NCI-H2107 treated with DMSO at 0.1 percent for 48 hours (cell line): ENCODE measurements around the gene RPP30.
A peak's percentile ranks its signal among the peaks of the same experiment; 100 is the strongest.

ENCODE experiments used
- DNase-seq: peaks from one replicate; lab custom pipeline; 2025; ENCODE audit not compliant: unreplicated experiment; lab: John Stamatoyannopoulos, UW

Gene RPP30

DNA sequence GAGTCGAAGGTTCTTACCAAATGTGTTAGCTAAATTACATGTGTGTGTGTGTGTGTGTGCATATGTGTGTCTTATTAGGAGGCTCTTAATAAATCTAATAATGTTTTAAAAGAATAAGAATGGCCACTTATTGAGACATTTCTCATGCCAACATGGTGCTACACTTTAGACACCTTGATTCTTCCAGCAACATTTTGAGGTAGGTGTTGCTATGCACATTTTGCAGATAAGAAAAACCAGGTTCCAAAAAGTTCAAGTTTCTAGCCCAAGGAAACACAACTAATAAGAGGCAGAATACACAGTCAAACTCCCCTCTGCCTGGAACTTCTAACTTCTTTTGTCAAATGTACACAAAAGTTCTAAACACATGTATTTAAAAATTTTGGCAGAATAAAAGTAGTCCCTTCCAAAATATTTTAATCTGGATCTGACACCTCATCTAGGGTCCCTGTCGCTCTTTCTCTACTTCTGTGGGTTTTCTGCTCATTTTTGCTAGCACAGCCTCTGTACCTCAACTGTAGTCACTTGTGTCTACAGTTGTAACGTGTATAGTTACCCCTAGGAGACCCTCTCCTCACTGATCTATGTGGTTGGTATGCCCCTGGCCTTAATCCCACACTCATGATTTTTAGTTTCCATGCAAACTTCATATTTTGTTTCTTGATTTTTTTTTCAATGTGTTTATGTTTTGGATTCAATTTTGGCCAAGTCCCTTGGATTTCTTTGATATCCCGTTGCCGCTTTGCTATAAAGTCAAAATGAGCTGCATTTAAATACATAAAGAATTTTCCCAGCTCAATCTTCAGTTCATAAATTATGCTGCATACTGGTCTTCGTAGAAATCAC lies 44.8 kb downstream of the RPP30 start:
- no peak for DNase-seq

DNA sequence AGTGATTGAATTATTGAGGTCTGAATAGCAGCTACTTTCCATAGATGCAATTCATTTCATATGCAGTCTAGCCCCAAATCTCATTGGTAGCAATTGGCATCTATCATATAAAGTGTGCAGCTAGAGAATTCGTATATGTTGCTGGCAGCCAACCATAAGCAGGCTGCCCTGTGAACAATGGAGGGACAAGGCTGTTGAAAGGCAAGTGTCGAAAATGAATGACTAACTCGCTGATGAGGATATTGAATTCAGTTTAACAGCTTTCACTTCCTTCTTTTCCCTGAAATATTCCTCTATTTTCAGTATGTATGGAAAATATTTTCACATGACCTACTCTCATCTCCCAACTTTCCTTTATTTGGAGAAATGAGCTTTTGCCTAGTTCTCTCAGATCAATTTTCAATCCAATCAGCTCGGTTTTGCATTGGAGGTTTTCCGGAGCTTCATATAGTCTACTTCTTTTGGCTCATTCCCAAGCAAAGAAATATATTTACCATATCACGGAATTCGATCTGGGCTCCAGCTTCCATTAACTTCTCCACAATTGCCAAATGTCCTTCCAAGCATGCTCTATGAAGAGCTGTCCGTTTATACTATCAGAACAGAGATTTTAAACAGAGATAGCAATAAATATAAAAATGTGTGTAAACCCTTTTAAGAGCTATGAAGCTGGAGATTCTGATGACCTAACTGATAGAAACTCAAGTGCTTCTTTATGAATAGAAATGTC lies 45.6 kb downstream of the RPP30 start:
- DNase-seq = no peak

DNA sequence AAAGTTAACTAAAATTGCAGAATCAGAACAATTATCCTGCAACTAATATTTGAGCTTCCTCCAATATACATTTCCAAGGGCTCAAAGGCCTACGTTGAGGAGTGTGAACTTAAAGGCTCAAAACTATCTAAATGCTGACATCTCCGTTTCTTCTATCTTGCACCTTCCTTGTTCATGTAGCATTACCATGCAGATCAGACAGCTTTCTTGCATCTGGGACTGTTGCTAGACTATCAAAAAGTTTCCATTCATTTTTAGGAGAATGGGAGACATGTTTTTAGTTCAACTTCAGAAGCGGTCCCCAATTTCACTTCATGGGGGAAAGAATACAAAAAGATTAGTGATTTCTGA lies 46.2 kb downstream of the RPP30 start:
- no peak for DNase-seq

DNA sequence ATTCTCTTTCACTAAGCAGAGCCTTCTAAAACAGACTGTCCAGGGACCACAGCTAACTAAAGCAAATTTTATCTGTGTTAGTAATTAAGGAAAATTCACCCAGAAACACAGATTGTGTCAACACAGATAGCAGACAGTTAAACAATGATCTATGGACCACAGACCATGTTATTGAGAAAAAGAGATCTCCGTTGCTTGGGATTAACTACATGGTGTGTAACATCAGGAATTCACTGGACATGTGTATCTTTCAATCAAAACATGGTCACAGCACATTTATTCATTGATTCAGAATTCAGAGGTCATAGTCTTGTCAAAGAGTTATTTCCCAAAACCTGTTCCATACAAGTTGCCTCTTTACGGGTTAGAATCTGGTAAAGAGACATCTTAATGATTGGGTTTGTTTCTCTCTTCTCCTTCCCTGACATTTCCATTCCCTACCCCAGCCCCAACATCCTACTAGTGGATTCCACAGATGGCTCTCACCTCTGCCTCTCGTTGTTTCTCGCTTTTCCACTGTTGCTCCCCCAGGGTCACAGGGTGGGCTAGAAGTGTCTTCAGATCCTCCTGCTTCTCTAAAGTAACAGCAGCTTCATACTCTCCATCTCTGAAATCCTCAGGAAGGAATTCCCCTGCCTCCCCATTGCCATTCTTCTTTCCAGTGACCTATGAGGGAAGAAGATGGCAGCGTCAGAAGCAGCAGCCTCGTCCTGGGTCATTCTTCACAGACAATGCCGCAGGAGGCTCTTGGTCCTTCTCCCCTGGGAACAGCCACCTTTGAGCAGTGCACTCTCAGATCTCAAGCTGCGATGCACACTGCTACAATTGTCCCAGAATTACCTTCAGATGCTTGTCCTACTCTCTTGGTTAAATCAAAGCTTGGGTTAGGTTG lies 48.2 kb downstream of the RPP30 start:
- no peak for DNase-seq

DNA sequence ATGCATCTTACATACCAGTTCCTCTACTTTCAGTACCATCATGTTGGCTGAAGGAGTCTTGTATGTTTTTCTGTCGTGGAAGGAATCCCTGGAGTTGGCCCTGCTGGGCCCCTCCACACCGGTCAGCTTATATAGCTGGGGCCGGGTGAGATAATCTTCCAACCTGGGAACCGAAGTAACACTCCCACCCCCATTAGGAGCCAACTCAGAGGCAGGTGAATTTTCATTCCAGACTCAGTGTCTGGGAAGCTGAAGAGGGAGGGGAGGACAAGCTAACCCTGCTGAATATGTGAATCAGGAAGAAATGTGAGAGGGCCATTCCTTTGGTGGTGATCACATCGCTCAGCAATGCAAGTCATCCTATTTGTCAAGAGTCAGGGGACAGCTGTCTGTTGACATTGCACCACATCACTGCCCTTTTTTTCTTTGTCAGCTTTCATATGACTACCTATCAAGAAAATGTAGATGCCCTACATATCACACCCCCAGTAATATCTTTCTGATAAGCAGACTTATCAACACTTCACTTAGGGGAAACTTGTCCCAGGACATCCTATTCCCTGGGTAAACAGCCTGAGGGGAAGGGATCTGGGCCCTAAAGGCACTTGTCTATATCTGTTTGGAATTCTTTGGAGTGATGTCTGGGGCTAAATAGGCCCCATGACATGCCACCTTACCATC lies 49.4 kb downstream of the RPP30 start, which contains the start of gene ANKRD1:
Gene ANKRD1, minus strand, starts transcription at position 102 of the 681 bp plus-strand sequence. Its CDS starts 60 bp downstream, at position 42.
- DNase-seq = no peak

DNA sequence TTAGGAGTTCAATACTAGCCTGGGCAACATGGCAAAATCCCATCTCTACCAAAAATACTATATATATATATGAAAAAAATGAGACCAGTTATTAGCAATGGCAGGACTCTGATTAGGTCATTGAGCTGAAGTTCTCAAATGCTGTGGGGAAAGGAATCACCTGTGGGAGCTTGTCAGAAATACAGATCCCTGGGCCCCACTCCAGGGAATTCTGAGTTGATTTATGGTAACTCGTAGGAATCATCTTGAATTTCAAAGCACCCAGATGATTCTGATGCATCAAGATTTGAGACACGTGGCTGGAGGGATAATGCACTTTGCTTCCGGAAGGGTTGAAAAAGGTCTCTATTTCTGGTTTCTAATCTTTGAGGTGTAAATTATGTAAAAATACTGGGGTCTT lies 50.1 kb downstream of the RPP30 start:
- no peak for DNase-seq

DNA sequence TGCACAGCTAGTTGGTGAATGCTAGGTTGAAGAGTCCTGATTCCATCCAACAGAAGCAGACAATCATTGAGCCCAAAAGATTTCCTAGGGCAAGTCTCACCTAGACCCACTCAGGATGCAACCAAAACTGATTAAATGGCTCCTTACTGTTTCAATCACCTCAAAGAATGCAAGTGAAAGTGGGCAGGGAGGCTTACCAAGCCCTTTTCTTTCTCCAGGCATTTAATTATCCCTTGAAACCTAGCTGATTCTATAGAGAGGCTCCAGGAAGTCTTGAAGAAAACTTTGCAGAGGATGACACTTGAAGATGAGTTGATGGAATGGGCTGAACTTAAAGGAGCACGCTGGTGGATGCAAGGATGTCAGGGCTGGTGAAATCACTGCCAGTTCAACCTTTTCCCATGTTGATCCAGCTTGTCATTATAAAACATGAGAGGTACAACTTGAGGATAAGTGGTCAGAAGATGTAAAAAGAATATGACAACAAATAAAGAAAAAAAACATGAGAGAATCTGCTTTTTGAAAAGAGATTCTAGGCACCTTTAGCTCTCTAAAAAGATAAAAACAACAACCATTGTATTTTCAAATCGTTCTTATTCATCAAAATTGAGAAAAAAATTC lies 51.4 kb downstream of the RPP30 start:
- DNase-seq = no peak

DNA sequence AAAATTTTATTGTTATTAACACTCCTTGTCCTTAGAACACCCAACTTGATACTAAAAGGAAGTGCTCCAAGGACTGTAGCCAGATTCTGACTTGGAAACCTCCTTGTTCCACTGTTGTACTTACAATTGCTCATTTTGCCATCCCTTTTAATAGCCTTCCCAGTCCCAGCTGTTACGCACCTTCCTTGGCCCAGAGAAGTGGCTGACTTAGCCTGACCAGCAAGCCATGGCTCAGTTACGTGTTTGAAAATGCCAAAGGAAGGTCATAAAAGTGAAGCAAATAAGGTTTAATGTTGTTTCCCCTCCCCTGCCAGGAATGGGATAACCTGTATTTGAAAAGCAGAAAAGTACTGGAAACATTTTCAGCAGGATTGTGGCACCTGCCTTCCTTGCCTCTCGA lies 52.8 kb downstream of the RPP30 start:
- no peak for DNase-seq

DNA sequence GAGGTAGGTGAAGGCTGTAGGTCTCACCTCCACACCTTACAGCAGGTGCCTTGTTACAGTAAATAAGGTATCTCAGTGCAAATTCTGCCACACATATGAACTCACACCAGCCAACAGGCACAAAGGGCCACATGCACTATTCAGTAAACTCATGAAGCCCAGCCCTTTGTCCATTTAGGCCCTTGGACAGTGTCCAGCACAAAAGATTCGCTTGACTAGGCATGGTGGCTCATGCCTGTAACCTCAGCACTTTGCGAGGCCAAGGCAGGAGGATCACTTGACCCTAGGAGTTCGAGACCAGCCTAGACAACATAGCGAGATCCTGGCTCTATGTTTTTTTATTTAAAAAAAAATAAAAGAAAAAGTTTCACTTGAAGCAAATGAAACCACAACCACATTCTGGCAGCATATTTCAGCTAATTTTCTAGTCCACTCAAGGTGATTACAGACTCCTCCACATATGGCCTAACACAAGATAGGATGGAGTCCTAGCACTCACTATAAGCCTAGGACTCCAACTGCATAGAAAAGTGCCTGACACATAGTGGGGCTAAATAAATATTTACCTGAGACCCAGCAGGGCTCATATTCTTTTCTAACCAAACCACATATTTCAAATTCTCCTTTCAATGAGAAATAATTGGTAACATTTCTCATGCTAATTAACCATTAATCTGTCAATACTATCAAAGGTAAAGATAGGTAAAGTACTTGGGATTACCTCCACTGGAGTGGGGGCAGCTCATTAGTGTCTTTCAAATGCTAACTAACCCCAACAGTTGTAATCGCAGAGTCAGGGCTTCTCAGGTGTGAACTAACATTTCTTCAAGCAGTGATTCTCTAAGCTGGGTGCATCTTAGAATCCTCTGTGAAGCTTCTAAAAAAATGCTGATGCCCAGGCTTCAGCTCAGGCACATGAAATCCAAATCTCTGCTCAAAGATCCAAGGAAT lies 53.6 kb downstream of the RPP30 start:
- DNase-seq = no peak

DNA sequence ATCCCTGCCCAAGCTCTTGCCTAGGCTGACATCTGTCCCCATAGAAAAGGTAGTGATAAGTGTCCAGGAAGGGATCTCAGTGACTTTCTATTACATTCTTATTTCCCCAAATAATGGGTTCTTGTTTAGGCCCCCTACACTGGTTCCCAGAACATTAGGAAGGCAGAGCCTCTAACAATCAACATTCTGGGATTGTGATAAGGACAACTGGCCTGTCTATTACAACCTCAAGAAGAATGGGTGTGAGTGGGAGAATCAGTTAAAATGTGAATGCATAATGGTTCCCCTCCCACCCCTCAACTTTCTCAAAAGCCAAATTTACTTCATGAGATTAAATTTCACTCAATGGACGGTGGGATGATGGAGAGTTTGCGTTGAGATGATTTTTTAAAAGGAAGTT lies 55.5 kb downstream of the RPP30 start:
- no peak for DNase-seq

DNA sequence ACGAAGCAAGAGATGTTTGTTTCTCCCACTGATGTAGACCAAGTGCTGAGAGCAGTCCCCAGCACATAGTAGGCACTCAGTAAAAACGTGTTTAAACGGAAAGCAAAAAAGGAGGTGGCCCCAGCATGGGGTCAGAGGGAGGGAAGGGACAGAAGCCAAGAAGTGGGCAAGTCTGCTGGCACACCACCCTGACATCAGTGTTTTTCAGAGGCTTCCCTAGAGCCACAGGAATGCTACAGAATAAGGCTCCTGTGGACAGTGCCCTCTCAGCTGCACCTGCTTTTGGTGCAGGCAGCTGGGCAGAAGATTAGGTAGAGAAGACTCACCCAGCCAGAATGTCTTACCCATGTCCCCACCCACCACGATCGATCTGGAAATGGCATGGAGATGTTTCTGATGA lies 57.4 kb downstream of the RPP30 start:
- no peak for DNase-seq

DNA sequence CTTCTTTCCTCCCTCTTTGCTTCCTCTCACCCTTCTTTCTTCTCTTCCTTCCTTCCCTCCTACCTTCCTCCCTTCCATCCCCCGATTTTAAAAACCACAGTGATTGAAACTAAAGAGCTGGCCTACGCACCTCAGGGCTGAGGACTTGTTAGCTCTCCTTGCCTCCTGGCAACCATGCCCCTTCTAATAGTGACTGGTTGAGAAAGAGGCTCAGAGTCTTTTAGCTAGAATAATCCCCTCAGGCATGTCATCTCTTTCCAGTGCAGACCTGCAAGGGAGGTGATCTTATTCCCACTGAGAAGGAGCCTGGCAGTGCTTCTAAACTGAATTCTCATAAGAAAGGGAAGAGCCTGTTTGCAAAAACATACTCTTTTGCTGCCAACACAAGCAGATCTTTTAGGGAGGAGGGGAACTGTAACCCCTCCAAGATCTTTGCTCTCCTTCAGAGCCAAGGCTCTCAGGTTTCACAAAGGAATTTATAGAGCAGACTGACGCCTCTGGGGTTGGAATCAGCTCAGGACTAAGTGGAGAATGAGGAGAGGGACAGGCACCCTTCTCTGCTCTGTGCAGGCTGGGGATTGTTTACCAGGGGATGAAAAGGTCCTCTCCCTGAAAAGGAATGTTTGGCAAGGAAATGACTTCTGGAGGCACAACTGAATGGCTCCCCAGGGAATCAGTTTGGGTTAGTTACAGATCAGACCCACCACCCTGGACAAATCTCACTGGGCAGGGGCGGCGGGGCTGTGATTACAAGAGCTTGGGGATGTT lies 58.5 kb downstream of the RPP30 start:
- DNase-seq = peak; percentile 3

DNA sequence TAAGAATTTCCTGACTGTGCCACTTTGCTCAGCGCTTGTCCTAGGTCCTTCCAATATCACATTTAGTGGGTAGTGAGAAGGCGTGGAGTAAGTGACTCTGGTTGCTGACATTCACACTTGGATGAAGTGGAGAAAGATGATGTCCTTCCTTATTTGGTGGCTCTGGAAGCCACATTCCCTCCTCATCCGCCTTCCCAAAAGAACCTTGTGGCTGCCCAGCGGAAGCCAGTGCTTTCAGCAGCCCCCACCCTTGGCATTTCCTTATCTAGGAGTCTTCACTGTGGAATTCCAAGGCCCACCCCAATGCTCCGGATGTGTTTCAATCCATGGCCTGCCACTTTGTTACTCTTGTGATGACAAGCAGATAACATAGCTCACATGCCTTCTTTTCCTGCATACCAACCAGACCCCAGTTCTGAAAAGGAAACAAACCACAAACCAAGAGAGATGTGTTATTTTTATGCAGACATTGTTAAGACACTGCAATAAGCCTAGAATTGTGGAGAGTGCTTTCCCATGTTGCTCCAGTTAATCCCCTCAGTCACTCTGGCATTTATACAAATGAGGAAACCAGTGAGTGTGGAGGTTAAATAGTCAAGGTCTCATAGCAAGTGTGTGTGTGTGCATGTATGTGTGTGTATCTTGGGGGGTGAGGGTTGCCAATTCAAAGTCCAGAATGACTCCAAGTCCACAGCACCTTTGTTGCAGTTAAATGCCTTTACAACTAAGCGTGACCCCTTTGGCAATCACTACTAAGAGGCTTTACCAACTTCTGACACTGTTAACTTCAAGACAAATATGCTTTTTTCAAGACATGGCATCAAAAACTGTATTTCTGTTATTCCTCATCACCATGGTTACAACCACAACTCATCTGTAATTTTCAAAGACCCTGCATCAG lies 59.4 kb downstream of the RPP30 start:
- no peak for DNase-seq

DNA sequence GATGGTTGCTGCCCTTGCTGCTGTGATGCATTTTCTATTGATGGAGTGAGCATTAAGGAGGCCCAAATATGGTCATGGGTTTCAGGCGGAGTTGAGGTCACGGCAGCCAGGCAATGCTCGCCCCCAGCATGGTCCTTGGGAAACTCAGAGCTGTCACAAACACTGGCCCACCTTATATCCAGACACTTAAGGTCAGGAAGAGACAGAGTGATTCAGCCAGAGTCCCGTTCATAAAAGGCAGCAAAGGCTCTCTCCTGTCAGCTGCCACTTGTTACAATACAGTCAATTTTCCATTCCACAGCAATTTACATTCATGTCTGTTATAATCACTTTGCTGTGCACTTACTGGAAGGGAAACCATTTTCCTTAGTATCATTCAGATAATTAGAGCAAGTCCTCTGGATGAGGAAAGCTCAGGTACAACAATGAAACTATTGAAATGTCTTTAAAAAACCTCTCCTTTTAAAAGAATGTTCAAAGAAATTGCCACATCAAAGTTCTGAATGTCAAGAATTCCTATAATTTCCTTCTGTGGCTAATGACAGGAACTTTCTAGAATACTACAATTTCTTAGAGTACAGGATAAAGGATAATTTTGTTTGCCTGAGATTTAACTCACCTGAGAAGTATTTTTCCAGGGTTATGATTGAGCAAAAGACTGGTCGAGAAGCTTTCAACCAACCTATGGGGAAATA lies 64.0 kb downstream of the RPP30 start:
- DNase-seq = no peak

DNA sequence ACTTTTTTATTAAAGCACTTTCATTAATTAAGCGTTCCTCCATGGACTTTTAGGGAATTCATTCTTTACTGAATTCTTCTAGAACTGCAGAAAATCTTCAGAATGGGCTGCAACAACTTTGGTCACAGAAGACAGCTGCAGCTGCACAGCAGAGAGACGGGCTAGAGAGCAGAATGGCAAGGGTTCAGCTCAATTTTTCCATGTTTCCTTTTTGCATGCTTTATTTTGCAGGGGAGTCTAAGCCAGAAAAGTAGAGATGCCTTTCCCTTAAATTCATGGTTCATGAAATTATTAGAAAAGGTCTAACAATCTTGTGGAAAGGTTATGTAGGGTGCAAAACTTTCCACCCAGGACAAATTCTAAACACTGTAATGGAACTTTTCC lies 64.5 kb downstream of the RPP30 start:
- no peak for DNase-seq

DNA sequence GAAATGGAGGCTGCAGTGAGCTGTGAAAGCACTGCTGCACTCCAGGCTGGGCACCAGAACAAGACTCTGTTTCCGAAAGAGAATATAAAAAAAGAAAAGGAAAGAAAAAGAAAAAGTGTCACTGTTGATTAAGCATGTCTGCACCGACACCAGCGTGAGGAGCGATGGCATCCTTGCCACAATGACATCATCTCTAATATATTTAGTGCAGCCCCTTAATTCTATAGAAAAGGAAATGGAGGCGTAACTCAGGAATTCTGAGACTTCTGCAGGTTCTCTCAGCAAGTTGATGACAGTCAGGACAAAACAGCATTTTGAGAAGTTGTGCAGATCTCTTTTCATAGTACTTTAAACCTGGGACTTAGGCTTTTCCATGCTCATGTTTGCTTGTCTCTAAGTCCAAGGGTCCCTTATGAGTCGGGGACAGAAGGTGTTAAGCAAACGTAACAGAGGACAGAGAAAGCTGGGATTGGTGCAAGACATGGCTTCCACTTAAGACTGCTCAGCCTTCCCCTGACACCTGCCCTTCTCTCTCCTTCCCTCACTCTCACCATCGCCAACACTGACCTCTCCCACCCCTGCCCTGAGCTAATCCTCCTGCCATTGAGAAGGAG lies 66.0 kb downstream of the RPP30 start:
- no peak for DNase-seq

DNA sequence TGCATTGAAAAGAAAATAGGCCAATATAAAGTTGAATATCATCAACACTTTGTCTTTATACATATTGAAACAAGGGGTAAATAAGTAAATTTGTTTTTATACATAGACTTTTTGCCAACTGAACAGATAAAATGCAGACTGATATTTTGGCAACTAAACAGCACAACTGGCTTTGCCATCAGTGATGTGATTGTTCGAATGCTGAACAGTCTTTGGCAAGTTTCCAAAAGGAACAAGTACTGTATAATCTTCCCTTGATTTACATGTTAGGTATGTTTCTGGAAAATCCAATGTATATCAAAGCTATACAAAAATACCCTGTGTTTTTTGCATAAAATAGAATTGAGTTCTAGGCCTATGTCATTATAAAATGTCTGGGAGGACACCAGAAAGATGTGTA lies 67.3 kb downstream of the RPP30 start:
- DNase-seq = no peak
